HEK293 (cell line): Measurements from ENCODE around the gene TPI1.

Experiments used
- BCL11B ChIP-seq: fragments of 450-650 bp; formaldehyde crosslinking; IDR thresholded peaks from 2 replicates; pipeline ENCODE4 v1.5.1; 2016; ENCODE audit warnings: low read depth, missing biosample characterization, missing genetic modification characterization
- GFI1B ChIP-seq: fragments of 450-650 bp; formaldehyde crosslinking; IDR thresholded peaks from 2 replicates; pipeline ENCODE4 v1.5.1; 2016; ENCODE audit warnings: missing biosample characterization, missing genetic modification characterization
- KLF16 ChIP-seq: fragments of 450-650 bp; formaldehyde crosslinking; IDR thresholded peaks from 2 replicates; pipeline ENCODE4 v1.5.1; 2017; ENCODE audit warnings: missing biosample characterization, missing genetic modification characterization
- KLF9 ChIP-seq: fragments of 450-650 bp; formaldehyde crosslinking; IDR thresholded peaks from 2 replicates; pipeline ENCODE4 v1.5.1; 2016; ENCODE audit warnings: missing biosample characterization, missing genetic modification characterization, low read depth
- PRDM4 ChIP-seq: fragments of 450-650 bp; formaldehyde crosslinking; IDR thresholded peaks from 2 replicates; pipeline ENCODE4 v1.5.1; 2017; ENCODE audit warnings: missing biosample characterization, missing genetic modification characterization
- REPIN1 ChIP-seq: fragments of 450-650 bp; formaldehyde crosslinking; IDR thresholded peaks from 2 replicates; pipeline ENCODE4 v1.5.1; 2017; ENCODE audit warnings: missing biosample characterization, missing genetic modification characterization, low read depth
- WT1 ChIP-seq: fragments of 450-650 bp; formaldehyde crosslinking; IDR thresholded peaks from 2 replicates; pipeline ENCODE4 v1.5.1; 2016; ENCODE audit warnings: missing biosample characterization, missing genetic modification characterization
- ZBTB1 ChIP-seq: fragments of 450-650 bp; formaldehyde crosslinking; IDR thresholded peaks from 2 replicates; pipeline ENCODE4 v1.5.1; 2016; ENCODE audit warnings: missing biosample characterization, missing genetic modification characterization
- ZBTB21 ChIP-seq: fragments of 450-650 bp; formaldehyde crosslinking; IDR thresholded peaks from 2 replicates; pipeline ENCODE4 v1.5.1; 2017; ENCODE audit warnings: missing biosample characterization, missing genetic modification characterization
- ZFHX2 ChIP-seq: fragments of 450-650 bp; formaldehyde crosslinking; conservative IDR thresholded peaks from 2 replicates; pipeline ENCODE4 v1.5.1; 2016; ENCODE audit warnings: missing biosample characterization, missing genetic modification characterization
- ZNF132 ChIP-seq: fragments of 450-650 bp; formaldehyde crosslinking; IDR thresholded peaks from 2 replicates; pipeline ENCODE4 v1.5.1; 2017; ENCODE audit warnings: missing biosample characterization, missing genetic modification characterization, borderline replicate concordance
- ZNF16 ChIP-seq: fragments of 450-650 bp; formaldehyde crosslinking; IDR thresholded peaks from 2 replicates; pipeline ENCODE4 v1.5.1; 2016; ENCODE audit warnings: low read depth, missing biosample characterization, missing genetic modification characterization
- ZNF366 ChIP-seq: fragments of 450-650 bp; formaldehyde crosslinking; conservative IDR thresholded peaks from 2 replicates; pipeline ENCODE4 v1.5.1; 2016; ENCODE audit warnings: missing biosample characterization, missing genetic modification characterization
- ZNF449 ChIP-seq: fragments of 450-650 bp; formaldehyde crosslinking; IDR thresholded peaks from 2 replicates; pipeline ENCODE4 v1.5.1; 2017; ENCODE audit warnings: missing biosample characterization, mild to moderate bottlenecking, missing genetic modification characterization, moderate library complexity
- ZNF473 ChIP-seq: fragments of 450-650 bp; formaldehyde crosslinking; IDR thresholded peaks from 2 replicates; pipeline ENCODE4 v1.5.1; 2017; ENCODE audit warnings: missing biosample characterization, missing genetic modification characterization
- ZNF514 ChIP-seq: fragments of 450-650 bp; formaldehyde crosslinking; IDR thresholded peaks from 2 replicates; pipeline ENCODE4 v1.5.1; 2016; ENCODE audit warnings: missing biosample characterization, missing genetic modification characterization
- ZNF558 ChIP-seq: fragments of 450-650 bp; formaldehyde crosslinking; IDR thresholded peaks from 2 replicates; pipeline ENCODE4 v1.5.1; 2016; ENCODE audit warnings: missing biosample characterization, missing genetic modification characterization
- ZNF629 ChIP-seq: fragments of 450-650 bp; formaldehyde crosslinking; IDR thresholded peaks from 2 replicates; pipeline ENCODE4 v1.5.1; 2017; ENCODE audit warnings: missing biosample characterization, missing genetic modification characterization
- ZNF660 ChIP-seq: fragments of 450-650 bp; IDR thresholded peaks from 2 replicates; pipeline ENCODE4 v1.5.1; 2018; ENCODE audit warnings: missing biosample characterization, mild to moderate bottlenecking, missing genetic modification characterization
- ZNF707 ChIP-seq: fragments of 450-650 bp; formaldehyde crosslinking; IDR thresholded peaks from 2 replicates; pipeline ENCODE4 v1.5.1; 2016; ENCODE audit warnings: missing biosample characterization, missing genetic modification characterization
- ZNF777 ChIP-seq: fragments of 450-650 bp; formaldehyde crosslinking; IDR thresholded peaks from 2 replicates; pipeline ENCODE4 v1.5.1; 2017; ENCODE audit warnings: missing biosample characterization, missing genetic modification characterization, borderline replicate concordance
- TF ChIP-seq, protein P1 (sequence below): fragments of 450-650 bp; formaldehyde crosslinking; IDR thresholded peaks from 2 replicates; pipeline ENCODE4 v1.5.1; 2016; ENCODE audit warnings: missing biosample characterization, missing genetic modification characterization, borderline replicate concordance
- TF ChIP-seq, protein P2 (sequence below): fragments of 450-650 bp; formaldehyde crosslinking; IDR thresholded peaks from 2 replicates; pipeline ENCODE4 v1.5.1; 2016; ENCODE audit warnings: missing biosample characterization, missing genetic modification characterization
- TF ChIP-seq, protein P3 (sequence below): fragments of 450-650 bp; formaldehyde crosslinking; IDR thresholded peaks from 2 replicates; pipeline ENCODE4 v1.5.1; 2016; ENCODE audit warnings: missing biosample characterization, missing genetic modification characterization
- TF ChIP-seq, protein P4 (sequence below): fragments of 450-650 bp; formaldehyde crosslinking; IDR thresholded peaks from 2 replicates; pipeline ENCODE4 v1.5.1; 2016; ENCODE audit warnings: missing biosample characterization, missing genetic modification characterization

TPI1 gene

GRCh38 chr12:6851921-6852650 is 15.2 kb upstream of the TPI1 start, which contains the start of gene USP5 (continued):
- TF ChIP-seq, protein P1, sequence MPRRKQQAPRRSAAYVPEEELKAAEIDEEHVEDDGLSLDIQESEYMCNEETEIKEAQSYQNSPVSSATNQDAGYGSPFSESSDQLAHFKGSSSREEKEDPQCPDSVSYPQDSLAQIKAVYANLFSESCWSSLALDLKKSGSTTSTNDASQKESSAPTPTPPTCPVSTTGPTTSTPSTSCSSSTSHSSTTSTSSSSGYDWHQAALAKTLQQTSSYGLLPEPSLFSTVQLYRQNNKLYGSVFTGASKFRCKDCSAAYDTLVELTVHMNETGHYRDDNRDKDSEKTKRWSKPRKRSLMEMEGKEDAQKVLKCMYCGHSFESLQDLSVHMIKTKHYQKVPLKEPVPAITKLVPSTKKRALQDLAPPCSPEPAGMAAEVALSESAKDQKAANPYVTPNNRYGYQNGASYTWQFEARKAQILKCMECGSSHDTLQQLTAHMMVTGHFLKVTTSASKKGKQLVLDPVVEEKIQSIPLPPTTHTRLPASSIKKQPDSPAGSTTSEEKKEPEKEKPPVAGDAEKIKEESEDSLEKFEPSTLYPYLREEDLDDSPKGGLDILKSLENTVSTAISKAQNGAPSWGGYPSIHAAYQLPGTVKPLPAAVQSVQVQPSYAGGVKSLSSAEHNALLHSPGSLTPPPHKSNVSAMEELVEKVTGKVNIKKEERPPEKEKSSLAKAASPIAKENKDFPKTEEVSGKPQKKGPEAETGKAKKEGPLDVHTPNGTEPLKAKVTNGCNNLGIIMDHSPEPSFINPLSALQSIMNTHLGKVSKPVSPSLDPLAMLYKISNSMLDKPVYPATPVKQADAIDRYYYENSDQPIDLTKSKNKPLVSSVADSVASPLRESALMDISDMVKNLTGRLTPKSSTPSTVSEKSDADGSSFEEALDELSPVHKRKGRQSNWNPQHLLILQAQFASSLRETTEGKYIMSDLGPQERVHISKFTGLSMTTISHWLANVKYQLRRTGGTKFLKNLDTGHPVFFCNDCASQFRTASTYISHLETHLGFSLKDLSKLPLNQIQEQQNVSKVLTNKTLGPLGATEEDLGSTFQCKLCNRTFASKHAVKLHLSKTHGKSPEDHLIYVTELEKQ (tag by site-specific recombination): no peak
- TF ChIP-seq, protein P2, sequence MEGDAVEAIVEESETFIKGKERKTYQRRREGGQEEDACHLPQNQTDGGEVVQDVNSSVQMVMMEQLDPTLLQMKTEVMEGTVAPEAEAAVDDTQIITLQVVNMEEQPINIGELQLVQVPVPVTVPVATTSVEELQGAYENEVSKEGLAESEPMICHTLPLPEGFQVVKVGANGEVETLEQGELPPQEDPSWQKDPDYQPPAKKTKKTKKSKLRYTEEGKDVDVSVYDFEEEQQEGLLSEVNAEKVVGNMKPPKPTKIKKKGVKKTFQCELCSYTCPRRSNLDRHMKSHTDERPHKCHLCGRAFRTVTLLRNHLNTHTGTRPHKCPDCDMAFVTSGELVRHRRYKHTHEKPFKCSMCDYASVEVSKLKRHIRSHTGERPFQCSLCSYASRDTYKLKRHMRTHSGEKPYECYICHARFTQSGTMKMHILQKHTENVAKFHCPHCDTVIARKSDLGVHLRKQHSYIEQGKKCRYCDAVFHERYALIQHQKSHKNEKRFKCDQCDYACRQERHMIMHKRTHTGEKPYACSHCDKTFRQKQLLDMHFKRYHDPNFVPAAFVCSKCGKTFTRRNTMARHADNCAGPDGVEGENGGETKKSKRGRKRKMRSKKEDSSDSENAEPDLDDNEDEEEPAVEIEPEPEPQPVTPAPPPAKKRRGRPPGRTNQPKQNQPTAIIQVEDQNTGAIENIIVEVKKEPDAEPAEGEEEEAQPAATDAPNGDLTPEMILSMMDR (tag by site-specific recombination): peak; percentile 70
- TF ChIP-seq KLF16 (peak; percentile 98), ZNF707 (tag by site-specific recombination) (no peak), ZNF16 (no peak), GFI1B (tag by site-specific recombination) (no peak), ZNF449 (tag by site-specific recombination) (peak; percentile 51), PRDM4 (tag by site-specific recombination) (no peak), ZNF473 (tag by site-specific recombination) (no peak), BCL11B (tag by site-specific recombination) (no peak), ZNF660 (tag by site-specific recombination) (no peak), ZNF514 (no peak), ZNF629 (tag by site-specific recombination) (peak; percentile 52; the same call in 1 of the 2 replicates), ZBTB1 (tag by site-specific recombination) (no peak), KLF9 (tag by site-specific recombination) (peak; percentile 86), ZNF777 (no peak), WT1 (tag by site-specific recombination) (peak; percentile 95), ZNF132 (no peak), ZNF366 (peak; percentile 32; the same call in 1 of the 2 replicates), ZNF558 (no peak), REPIN1 (tag by site-specific recombination) (no peak), ZBTB21 (tag by site-specific recombination) (no peak), ZFHX2 (tag by site-specific recombination) (peak; percentile 57; the same call in 1 of the 2 replicates)
- TF ChIP-seq, protein P3, sequence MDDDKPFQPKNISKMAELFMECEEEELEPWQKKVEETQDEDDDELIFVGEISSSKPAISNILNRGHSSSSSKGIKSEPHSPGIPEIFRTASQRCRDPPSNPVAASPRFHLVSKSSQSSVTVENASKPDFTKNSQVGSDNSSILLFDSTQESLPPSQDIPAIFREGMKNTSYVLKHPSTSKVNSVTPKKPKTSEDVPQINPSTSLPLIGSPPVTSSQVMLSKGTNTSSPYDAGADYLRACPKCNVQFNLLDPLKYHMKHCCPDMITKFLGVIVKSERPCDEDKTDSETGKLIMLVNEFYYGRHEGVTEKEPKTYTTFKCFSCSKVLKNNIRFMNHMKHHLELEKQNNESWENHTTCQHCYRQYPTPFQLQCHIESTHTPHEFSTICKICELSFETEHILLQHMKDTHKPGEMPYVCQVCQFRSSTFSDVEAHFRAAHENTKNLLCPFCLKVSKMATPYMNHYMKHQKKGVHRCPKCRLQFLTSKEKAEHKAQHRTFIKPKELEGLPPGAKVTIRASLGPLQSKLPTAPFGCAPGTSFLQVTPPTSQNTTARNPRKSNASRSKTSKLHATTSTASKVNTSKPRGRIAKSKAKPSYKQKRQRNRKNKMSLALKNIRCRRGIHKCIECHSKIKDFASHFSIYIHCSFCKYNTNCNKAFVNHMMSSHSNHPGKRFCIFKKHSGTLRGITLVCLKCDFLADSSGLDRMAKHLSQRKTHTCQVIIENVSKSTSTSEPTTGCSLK (tag by site-specific recombination): no peak
- TF ChIP-seq, protein P4, sequence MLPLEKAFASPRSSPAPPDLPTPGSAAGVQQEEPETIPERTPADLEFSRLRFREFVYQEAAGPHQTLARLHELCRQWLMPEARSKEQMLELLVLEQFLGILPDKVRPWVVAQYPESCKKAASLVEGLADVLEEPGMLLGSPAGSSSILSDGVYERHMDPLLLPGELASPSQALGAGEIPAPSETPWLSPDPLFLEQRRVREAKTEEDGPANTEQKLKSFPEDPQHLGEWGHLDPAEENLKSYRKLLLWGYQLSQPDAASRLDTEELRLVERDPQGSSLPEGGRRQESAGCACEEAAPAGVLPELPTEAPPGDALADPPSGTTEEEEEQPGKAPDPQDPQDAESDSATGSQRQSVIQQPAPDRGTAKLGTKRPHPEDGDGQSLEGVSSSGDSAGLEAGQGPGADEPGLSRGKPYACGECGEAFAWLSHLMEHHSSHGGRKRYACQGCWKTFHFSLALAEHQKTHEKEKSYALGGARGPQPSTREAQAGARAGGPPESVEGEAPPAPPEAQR: no peak
